ENCODE results near the gene TBRG1. TPM values are rescaled to one million over a fixed set of nuclear protein-coding genes. Genes with fewer than 3 reads are reported as not detected.

Gene TBRG1
- total RNA-seq, 1 experiment from 2014 or later: 24.9 TPM

DNA sequence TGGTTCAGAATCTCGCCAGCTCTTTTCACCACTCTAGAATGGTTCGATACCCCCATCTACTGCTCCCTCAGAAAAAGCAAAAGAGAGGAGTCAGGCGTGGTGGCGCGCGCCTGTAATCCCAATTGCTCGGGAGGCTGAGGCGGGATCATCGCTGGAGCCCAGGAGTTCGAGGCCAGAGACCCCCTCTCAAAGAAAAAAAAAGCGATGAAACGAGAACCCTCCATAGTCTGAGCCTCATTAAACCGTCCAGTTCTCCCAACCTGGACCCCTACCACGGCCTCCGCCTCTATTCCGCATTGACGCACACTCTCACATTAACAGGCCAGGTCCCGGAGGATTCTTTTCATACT is 51.5 kb downstream of the TBRG1 start:
- Histone ChIP-seq H3K9me3 (no peaks in the 10 kb centered on the region), H3K27me3 (no peaks in the 10 kb centered on the region), H3K4me3 (peak overlapping the region; percentile 90), H3K36me3 (no peaks in the 10 kb centered on the region)
- no peak for DNase-seq

DNA sequence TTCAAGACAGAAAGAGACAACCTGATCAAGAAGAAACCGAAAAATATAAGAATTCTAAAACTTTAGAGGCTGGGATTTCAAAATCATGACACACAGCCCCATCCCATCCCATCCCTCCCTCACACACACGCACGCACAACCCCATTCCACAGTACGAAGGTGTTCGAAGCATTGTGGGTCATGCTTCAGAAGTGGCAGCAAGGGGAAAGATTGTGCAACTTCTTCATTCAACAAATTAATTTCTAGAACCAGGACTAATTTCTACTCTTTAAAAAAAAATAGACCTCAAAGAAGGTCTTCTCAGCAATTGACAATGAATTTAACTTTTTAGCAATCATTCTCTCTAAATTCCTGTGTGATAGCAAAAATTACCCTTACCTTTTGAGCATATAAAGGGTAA is 51.9 kb downstream of the TBRG1 start:
- H3K9me3 ChIP-seq: no peaks in the 10 kb centered on the region
- H3K36me3 ChIP-seq: no peaks in the 10 kb centered on the region
- DNase-seq: no peak
- peak overlapping the region; percentile 90 for H3K4me3 ChIP-seq
- H3K27me3 ChIP-seq: no peaks in the 10 kb centered on the region

DNA sequence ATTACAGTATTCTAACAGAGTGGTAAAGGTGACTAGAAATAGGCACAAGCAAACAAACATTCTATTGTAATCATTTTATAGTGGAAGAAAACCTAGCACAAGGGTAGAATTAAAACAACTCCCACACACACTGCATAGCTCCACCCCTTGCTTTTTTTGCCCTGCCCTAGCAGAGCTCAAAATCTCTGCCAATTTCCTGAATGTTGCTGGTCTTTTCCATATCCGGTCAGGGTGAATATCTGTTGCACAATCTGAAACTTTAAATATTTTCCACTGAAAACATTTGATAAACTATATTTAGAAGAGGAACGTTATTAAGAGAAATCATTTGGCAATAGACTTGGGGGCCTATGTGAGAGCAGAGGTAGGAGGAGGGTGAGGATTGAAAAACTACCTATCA is 53.7 kb downstream of the TBRG1 start:
- H3K27me3 ChIP-seq: no peaks in the 10 kb centered on the region

DNA sequence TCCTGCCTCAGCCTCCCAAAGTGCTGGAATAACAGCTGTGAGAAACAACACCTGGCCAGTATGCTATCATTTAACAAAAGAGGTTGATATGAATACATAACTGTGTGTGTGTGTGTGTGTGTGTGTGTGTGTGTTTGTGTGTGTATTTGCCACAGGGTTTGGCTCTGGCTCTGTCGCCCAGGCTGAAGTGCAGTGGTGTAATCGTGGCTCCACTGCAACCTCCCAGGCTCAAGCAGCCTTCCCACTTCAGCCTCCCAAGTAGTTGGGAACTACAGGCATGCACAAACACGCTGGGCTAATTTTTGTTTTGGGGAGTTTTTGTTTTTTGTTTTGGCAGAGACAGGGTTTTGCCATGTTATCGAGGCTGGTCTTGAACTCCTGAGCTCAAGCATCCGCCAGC is 55.8 kb downstream of the TBRG1 start:
- Histone ChIP-seq H3K4me3 (no peak overlapping the region), H3K27me3 (no peaks in the 10 kb centered on the region), H3K36me3 (no peaks in the 10 kb centered on the region), H3K9me3 (peaks cover 6% of the 10 kb centered on the region)
- no peak for DNase-seq

More for the DNA sequence above, 53.7 kb downstream of the TBRG1 start:
- Histone ChIP-seq H3K4me3 (no peak overlapping the region), H3K36me3 (no peaks in the 10 kb centered on the region), H3K9me3 (no peaks in the 10 kb centered on the region; the same call in 1 of the 2 replicates)
- no peak for DNase-seq

DNA sequence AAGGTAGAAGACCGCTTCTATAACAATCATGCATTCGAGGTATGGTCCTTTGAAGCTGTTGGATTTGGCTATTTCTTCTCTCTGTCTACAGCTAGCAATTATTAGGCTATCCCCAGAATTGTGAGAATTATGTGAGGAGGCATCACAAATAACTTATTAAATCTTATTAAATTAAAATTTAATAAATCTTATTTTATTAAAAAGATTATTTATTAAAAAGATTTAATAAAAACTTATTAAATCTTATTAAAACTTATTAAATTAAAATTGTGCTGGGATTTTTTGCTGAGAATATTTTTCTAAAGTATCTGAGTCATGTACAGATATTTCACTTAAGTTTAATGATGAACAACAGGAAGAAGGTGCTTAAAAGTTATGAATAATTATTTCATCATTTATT is 58.8 kb downstream of the TBRG1 start:
- Histone ChIP-seq H3K9me3 (peaks cover 6% of the 10 kb centered on the region), H3K4me3 (no peak overlapping the region), H3K27me3 (no peaks in the 10 kb centered on the region), H3K36me3 (no peaks in the 10 kb centered on the region)
- no peak for DNase-seq

DNA sequence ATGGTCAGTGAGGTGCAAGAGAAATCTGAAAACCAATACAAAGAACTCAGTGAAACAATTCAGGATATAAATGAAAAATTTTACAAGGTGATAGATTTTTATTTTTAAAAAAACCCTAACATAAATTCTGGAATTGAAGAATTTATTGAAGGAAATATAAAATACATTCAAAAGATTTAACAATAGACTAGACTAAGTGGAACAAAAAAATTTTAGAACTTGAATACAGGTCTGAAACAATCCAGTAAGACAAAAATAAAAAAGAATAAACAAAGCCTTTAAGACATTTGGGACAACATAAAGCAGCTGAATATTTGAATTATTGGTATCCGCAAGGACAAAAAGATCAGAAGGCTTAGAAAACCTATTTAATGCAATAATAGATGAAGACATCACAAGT is 59.8 kb downstream of the TBRG1 start:
- Histone ChIP-seq H3K9me3 (peaks cover 6% of the 10 kb centered on the region), H3K27me3 (no peaks in the 10 kb centered on the region)
- no peak for DNase-seq

More for the DNA sequence above, 59.8 kb downstream of the TBRG1 start:
- Histone ChIP-seq H3K36me3 (no peaks in the 10 kb centered on the region), H3K4me3 (no peak overlapping the region)

Other genes starting within 250 kb of the TBRG1 start
- gene OR8B2, start 238.4 kb upstream of the TBRG1 start, total RNA-seq (2014; rRNA removed; shearing (Covaris generic); ENCODE audit: low replicate concordance): not detected in 2 replicates
- gene OR8B3, start 223.8 kb upstream of the TBRG1 start, total RNA-seq (2014; rRNA removed; shearing (Covaris generic); ENCODE audit: low replicate concordance): not detected in 2 replicates
- gene OR8B4, start 198.0 kb upstream of the TBRG1 start, total RNA-seq (2014; rRNA removed; shearing (Covaris generic); ENCODE audit: low replicate concordance): not detected in 2 replicates
- gene OR8B8, start 177.2 kb upstream of the TBRG1 start, total RNA-seq (2014; rRNA removed; shearing (Covaris generic); ENCODE audit: low replicate concordance): not detected in 2 replicates
- gene OR8B12, start 79.2 kb upstream of the TBRG1 start, total RNA-seq (2014; rRNA removed; shearing (Covaris generic); ENCODE audit: low replicate concordance): not detected in 2 replicates
- gene OR8A1, start 52.9 kb upstream of the TBRG1 start, total RNA-seq (2014; rRNA removed; shearing (Covaris generic); ENCODE audit: low replicate concordance): not detected in 2 replicates
- not detected in 2 replicates for gene PANX3, start 11.4 kb upstream of the TBRG1 start, total RNA-seq (2014; rRNA removed; shearing (Covaris generic); ENCODE audit: low replicate concordance)
- 2.8 and 4.6 TPM in 2 replicates for gene SIAE, start 50.9 kb downstream of the TBRG1 start, total RNA-seq (2014; rRNA removed; shearing (Covaris generic); ENCODE audit: low replicate concordance)
- 19.0 and 32.4 TPM in 2 replicates for gene SPA17, start 51.0 kb downstream of the TBRG1 start, total RNA-seq (2014; rRNA removed; shearing (Covaris generic); ENCODE audit: low replicate concordance)
- gene NRGN, start 117.1 kb downstream of the TBRG1 start, total RNA-seq (2014; rRNA removed; shearing (Covaris generic); ENCODE audit: low replicate concordance): 0.23 TPM in 1 of 2 replicates, not detected in the other
- gene VSIG2, start 129.4 kb downstream of the TBRG1 start, total RNA-seq (2014; rRNA removed; shearing (Covaris generic); ENCODE audit: low replicate concordance): not detected in 2 replicates
- gene ESAM, start 139.4 kb downstream of the TBRG1 start, total RNA-seq (2014; rRNA removed; shearing (Covaris generic); ENCODE audit: low replicate concordance): not detected in 2 replicates
- 8.2 and 14.8 TPM in 2 replicates for gene MSANTD2, start 177.5 kb downstream of the TBRG1 start, total RNA-seq (2014; rRNA removed; shearing (Covaris generic); ENCODE audit: low replicate concordance)
- 19.3 and 21.5 TPM in 2 replicates for gene ROBO3, start 242.6 kb downstream of the TBRG1 start, total RNA-seq (2014; rRNA removed; shearing (Covaris generic); ENCODE audit: low replicate concordance)

All from MG63 (cell line).